ENCODE data around the gene NHS. TPM values are rescaled to one million over a fixed set of nuclear protein-coding genes. Genes with fewer than 3 reads are reported as not detected.

The NHS gene
- total and polyA plus RNA-seq, 2 of the 13 experiments (the other 11 are each of a cell fraction or from before 2014, with no cell fraction given) = 0.02 TPM; not detected in 1

- H3K4me2 ChIP-seq (ENCODE audit: low read depth, low read length) = no peak overlapping the region
- no peak for TF ChIP-seq ZNF660 (CRISPR knock-in tag; IDR thresholded peaks at IDR 0.05; ENCODE audit: borderline replicate concordance, low read depth)
- TF ChIP-seq ARNT (IDR thresholded peaks at IDR 0.05) = no peak
- TF ChIP-seq, protein P1, sequence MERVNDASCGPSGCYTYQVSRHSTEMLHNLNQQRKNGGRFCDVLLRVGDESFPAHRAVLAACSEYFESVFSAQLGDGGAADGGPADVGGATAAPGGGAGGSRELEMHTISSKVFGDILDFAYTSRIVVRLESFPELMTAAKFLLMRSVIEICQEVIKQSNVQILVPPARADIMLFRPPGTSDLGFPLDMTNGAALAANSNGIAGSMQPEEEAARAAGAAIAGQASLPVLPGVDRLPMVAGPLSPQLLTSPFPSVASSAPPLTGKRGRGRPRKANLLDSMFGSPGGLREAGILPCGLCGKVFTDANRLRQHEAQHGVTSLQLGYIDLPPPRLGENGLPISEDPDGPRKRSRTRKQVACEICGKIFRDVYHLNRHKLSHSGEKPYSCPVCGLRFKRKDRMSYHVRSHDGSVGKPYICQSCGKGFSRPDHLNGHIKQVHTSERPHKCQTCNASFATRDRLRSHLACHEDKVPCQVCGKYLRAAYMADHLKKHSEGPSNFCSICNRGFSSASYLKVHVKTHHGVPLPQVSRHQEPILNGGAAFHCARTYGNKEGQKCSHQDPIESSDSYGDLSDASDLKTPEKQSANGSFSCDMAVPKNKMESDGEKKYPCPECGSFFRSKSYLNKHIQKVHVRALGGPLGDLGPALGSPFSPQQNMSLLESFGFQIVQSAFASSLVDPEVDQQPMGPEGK (CRISPR knock-in tag; IDR thresholded peaks at IDR 0.05) = no peak
- no peak for TF ChIP-seq USF2 (IDR thresholded peaks at IDR 0.05; ENCODE audit: low read depth, low read length)
- TF ChIP-seq USF2 (CRISPR knock-in tag; IDR thresholded peaks at IDR 0.05; ENCODE audit: borderline replicate concordance) = no peak
- TF ChIP-seq JDP2 (CRISPR knock-in tag; IDR thresholded peaks at IDR 0.05; ENCODE audit: borderline replicate concordance) = no peak
- no peak for TF ChIP-seq ZNF740 (CRISPR knock-in tag; IDR thresholded peaks at IDR 0.05)
- TF ChIP-seq CCDC6 (CRISPR knock-in tag; IDR thresholded peaks at IDR 0.05) = no peak
- TF ChIP-seq AHDC1 (CRISPR knock-in tag; IDR thresholded peaks at IDR 0.05; ENCODE audit: borderline replicate concordance) = no peak
- TF ChIP-seq, protein P2, sequence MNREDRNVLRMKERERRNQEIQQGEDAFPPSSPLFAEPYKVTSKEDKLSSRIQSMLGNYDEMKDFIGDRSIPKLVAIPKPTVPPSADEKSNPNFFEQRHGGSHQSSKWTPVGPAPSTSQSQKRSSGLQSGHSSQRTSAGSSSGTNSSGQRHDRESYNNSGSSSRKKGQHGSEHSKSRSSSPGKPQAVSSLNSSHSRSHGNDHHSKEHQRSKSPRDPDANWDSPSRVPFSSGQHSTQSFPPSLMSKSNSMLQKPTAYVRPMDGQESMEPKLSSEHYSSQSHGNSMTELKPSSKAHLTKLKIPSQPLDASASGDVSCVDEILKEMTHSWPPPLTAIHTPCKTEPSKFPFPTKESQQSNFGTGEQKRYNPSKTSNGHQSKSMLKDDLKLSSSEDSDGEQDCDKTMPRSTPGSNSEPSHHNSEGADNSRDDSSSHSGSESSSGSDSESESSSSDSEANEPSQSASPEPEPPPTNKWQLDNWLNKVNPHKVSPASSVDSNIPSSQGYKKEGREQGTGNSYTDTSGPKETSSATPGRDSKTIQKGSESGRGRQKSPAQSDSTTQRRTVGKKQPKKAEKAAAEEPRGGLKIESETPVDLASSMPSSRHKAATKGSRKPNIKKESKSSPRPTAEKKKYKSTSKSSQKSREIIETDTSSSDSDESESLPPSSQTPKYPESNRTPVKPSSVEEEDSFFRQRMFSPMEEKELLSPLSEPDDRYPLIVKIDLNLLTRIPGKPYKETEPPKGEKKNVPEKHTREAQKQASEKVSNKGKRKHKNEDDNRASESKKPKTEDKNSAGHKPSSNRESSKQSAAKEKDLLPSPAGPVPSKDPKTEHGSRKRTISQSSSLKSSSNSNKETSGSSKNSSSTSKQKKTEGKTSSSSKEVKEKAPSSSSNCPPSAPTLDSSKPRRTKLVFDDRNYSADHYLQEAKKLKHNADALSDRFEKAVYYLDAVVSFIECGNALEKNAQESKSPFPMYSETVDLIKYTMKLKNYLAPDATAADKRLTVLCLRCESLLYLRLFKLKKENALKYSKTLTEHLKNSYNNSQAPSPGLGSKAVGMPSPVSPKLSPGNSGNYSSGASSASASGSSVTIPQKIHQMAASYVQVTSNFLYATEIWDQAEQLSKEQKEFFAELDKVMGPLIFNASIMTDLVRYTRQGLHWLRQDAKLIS (CRISPR knock-in tag; IDR thresholded peaks at IDR 0.05) = no peak
- no peak for TF ChIP-seq ZNF430 (CRISPR knock-in tag; IDR thresholded peaks at IDR 0.05)
These were observed 281.0 kb downstream of the NHS start for GRCh38 chrX:17656035-17656418.

More at GRCh38 chrX:17656035-17656418, 281.0 kb downstream of the NHS start:
- no peaks in the 10 kb centered on the region for H3K27me3 ChIP-seq (ENCODE audit: control insufficient read depth in 1 of 2, insufficient read depth in 2 of 2, low read length in 2 of 2)
- ATAC-seq = no peak
- no peaks in the 10 kb centered on the region for H4K20me1 ChIP-seq (ENCODE audit: insufficient read depth, low read length)
- no peak for DNase-seq (ENCODE audit: low spot score)
- in situ Hi-C loops (cut with HindIII; ENCODE audit: extremely low pct_ligation_motif_present, low pct_unique_long_range_greater_than_20kb) (no loop called here), intact Hi-C loops (cut with micrococcal nuclease; ENCODE audit: unreplicated experiment) (no loop called here)
- no peaks in the 10 kb centered on the region for H3K4me1 ChIP-seq (ENCODE audit: insufficient read depth, low read length)
- no CpG with 5 or more reads among the region's 36 CpGs for WGBS (ENCODE audit: low lambda C conversion rate)
- H3K79me2 ChIP-seq (ENCODE audit: insufficient read depth, low read length) = no peaks in the 10 kb centered on the region
- H3K9ac ChIP-seq (ENCODE audit: insufficient read depth, low read depth, low read length) = no peak overlapping the region
- no peak overlapping the region for H3K4me3 ChIP-seq (replicated peaks in 1 of 3; ENCODE audit: insufficient read depth in 1 of 3, low read depth in 2 of 3, low read length in 3 of 3)
- H3K36me3 ChIP-seq (replicated peaks in 1 of 2; ENCODE audit: control insufficient read depth in 1 of 2, insufficient read depth in 2 of 2, low read length in 2 of 2) = no peaks in the 10 kb centered on the region
- BruUV-seq (replicated peaks) = no TSS peak
- no peak overlapping the region for H3K27ac ChIP-seq (ENCODE audit: extremely low read length, insufficient read depth, low read length)
- no peaks in the 10 kb centered on the region for H3K9me3 ChIP-seq (ENCODE audit: low read length)
- H2AFZ ChIP-seq (ENCODE audit: low read length) = no peak overlapping the region
- POLR2A ChIA-PET = no interaction called here
- no peak for FAIRE-seq
- CTCF ChIA-PET (ENCODE audit: low intra/inter-chr PET ratio, low total read pairs) = no interaction called here
